ENCODE results near the gene THADA. TPM values are rescaled to one million over a fixed set of nuclear protein-coding genes. Genes with fewer than 3 reads are reported as not detected.
A peak's percentile ranks its signal among the peaks of the same experiment; 100 is the strongest.

THADA gene
- polyA plus RNA-seq, 4 donors = 6.3 to 13.5 (median 12.7) TPM

- Histone ChIP-seq H3K9me3 (ENCODE audit: control insufficient read depth in 2 of 2, insufficient read depth in 1 of 2, low read depth in 1 of 2, low read length in 1 of 2) (no peaks in the 10 kb centered on the region), H3K27me3 (ENCODE audit: control insufficient read depth in 3 of 3, insufficient read depth in 3 of 3, low read length in 3 of 3) (no peaks in the 10 kb centered on the region), H3K27ac (ENCODE audit: low read depth in 1 of 3, low read length in 2 of 3) (no peak overlapping the region), H3K4me3 (ENCODE audit: low read depth in 1 of 3, low read length in 3 of 3) (no peak overlapping the region), H3K36me3 (ENCODE audit: control insufficient read depth in 3 of 3, insufficient read depth in 2 of 3, low read depth in 1 of 3, low read length in 3 of 3) (peaks cover 0 to 29% (median 0%) of the 10 kb centered on the region in 3 donors), H3K4me1 (ENCODE audit: control insufficient read depth in 3 of 3, insufficient read depth in 2 of 3, low read depth in 1 of 3, low read length in 2 of 3) (peaks cover 0 to 20% (median 17%) of the 10 kb centered on the region in 3 donors)
- WGBS, 3 donors = 95 to 97% (median 96%) methylated on average over 4 of the region's 4 CpGs
- no peak for FAIRE-seq
- no peak for DNase-seq
These were observed 321.1 kb downstream of the THADA start for GRCh38 chr2:43274721-43275120.

GRCh38 chr2:43274055-43274454, 321.8 kb downstream of the THADA start:
- Histone ChIP-seq H3K36me3 (ENCODE audit: control insufficient read depth in 3 of 3, insufficient read depth in 2 of 3, low read depth in 1 of 3, low read length in 3 of 3) (peaks cover 0 to 32% (median 0%) of the 10 kb centered on the region in 3 donors), H3K4me3 (ENCODE audit: low read depth in 1 of 3, low read length in 3 of 3) (no peak overlapping the region), H3K27me3 (ENCODE audit: control insufficient read depth in 3 of 3, insufficient read depth in 3 of 3, low read length in 3 of 3) (no peaks in the 10 kb centered on the region), H3K27ac (ENCODE audit: low read depth in 1 of 3, low read length in 2 of 3) (no peak overlapping the region), H3K4me1 (ENCODE audit: control insufficient read depth in 3 of 3, insufficient read depth in 2 of 3, low read depth in 1 of 3, low read length in 2 of 3) (peaks cover 0 to 25% (median 17%) of the 10 kb centered on the region in 3 donors), H3K9me3 (ENCODE audit: control insufficient read depth in 2 of 2, insufficient read depth in 1 of 2, low read depth in 1 of 2, low read length in 1 of 2) (no peaks in the 10 kb centered on the region)
- DNase-seq (no peak), FAIRE-seq (no peak)
- 89 to 95% (median 92%) methylated on average over 4 of the region's 4 CpGs for WGBS, 3 donors

GRCh38 chr2:43273529-43273928, 322.3 kb downstream of the THADA start:
- Histone ChIP-seq H3K4me1 (ENCODE audit: control insufficient read depth in 3 of 3, insufficient read depth in 2 of 3, low read depth in 1 of 3, low read length in 2 of 3) (peaks cover 0 to 25% (median 17%) of the 10 kb centered on the region in 3 donors), H3K4me3 (ENCODE audit: low read depth in 1 of 3, low read length in 3 of 3) (no peak overlapping the region), H3K27ac (ENCODE audit: low read depth in 1 of 3, low read length in 2 of 3) (peak overlapping the region in 1 of 3 donors; percentile 19), H3K9me3 (ENCODE audit: control insufficient read depth in 2 of 2, insufficient read depth in 1 of 2, low read depth in 1 of 2, low read length in 1 of 2) (no peaks in the 10 kb centered on the region), H3K36me3 (ENCODE audit: control insufficient read depth in 3 of 3, insufficient read depth in 2 of 3, low read depth in 1 of 3, low read length in 3 of 3) (peaks cover 0 to 31% (median 0%) of the 10 kb centered on the region in 3 donors), H3K27me3 (ENCODE audit: control insufficient read depth in 3 of 3, insufficient read depth in 3 of 3, low read length in 3 of 3) (no peaks in the 10 kb centered on the region)
- WGBS, 3 donors = 76 to 96% (median 89%) methylated on average over 4 of the region's 4 CpGs
- DNase-seq = no peak
- FAIRE-seq = no peak

- Histone ChIP-seq H3K9me3 (ENCODE audit: control insufficient read depth in 2 of 2, insufficient read depth in 1 of 2, low read depth in 1 of 2, low read length in 1 of 2) (no peaks in the 10 kb centered on the region), H3K36me3 (ENCODE audit: control insufficient read depth in 3 of 3, insufficient read depth in 2 of 3, low read depth in 1 of 3, low read length in 3 of 3) (peaks cover 0 to 32% (median 0%) of the 10 kb centered on the region in 3 donors), H3K4me1 (ENCODE audit: control insufficient read depth in 3 of 3, insufficient read depth in 2 of 3, low read depth in 1 of 3, low read length in 2 of 3) (peaks cover 0 to 12% (median 6%) of the 10 kb centered on the region in 3 donors), H3K4me3 (ENCODE audit: low read depth in 1 of 3, low read length in 3 of 3) (no peak overlapping the region), H3K27ac (ENCODE audit: low read depth in 1 of 3, low read length in 2 of 3) (peak overlapping the region in 1 of 3 donors; percentile 91), H3K27me3 (ENCODE audit: control insufficient read depth in 3 of 3, insufficient read depth in 3 of 3, low read length in 3 of 3) (no peaks in the 10 kb centered on the region)
- FAIRE-seq (no peak), DNase-seq (no peak)
- 79 to 90% (median 84%) methylated on average over 4 of the region's 4 CpGs for WGBS, 3 donors
These were observed 324.8 kb downstream of the THADA start for GRCh38 chr2:43270930-43271615.

DNA sequence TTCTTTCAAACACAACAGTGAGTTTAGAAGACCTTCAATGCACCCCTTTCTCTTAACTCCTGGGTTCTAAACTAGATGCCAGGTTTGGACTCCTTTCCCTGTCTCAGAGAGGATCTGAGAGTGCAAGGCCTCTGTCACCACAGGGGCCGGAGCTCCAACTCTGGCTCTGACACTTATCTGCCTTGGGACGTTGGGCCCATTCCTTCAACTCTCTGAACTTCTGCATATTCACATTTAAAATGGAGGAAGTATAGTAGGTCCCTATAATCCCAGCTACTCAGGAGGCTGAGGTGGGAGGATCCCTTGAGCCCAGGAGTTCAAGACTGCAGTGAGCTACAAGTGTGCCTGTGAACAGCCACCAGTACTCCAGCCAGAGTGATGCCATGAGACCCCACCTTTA, 325.4 kb downstream of the THADA start:
- Histone ChIP-seq H3K27me3 (ENCODE audit: control insufficient read depth in 3 of 3, insufficient read depth in 3 of 3, low read length in 3 of 3) (no peaks in the 10 kb centered on the region), H3K4me1 (ENCODE audit: control insufficient read depth in 3 of 3, insufficient read depth in 2 of 3, low read depth in 1 of 3, low read length in 2 of 3) (peaks cover 0 to 9% (median 3%) of the 10 kb centered on the region in 3 donors), H3K36me3 (ENCODE audit: control insufficient read depth in 3 of 3, insufficient read depth in 2 of 3, low read depth in 1 of 3, low read length in 3 of 3) (peaks cover 0 to 32% (median 0%) of the 10 kb centered on the region in 3 donors), H3K9me3 (ENCODE audit: control insufficient read depth in 2 of 2, insufficient read depth in 1 of 2, low read depth in 1 of 2, low read length in 1 of 2) (no peaks in the 10 kb centered on the region), H3K4me3 (ENCODE audit: low read depth in 1 of 3, low read length in 3 of 3) (no peak overlapping the region), H3K27ac (ENCODE audit: low read depth in 1 of 3, low read length in 2 of 3) (peak overlapping the region in 1 of 3 donors; percentile 91)
- no peak for DNase-seq
- no peak for FAIRE-seq
- 90 to 92% (median 91%) methylated on average over 2 of the region's 2 CpGs for WGBS, 3 donors

DNA sequence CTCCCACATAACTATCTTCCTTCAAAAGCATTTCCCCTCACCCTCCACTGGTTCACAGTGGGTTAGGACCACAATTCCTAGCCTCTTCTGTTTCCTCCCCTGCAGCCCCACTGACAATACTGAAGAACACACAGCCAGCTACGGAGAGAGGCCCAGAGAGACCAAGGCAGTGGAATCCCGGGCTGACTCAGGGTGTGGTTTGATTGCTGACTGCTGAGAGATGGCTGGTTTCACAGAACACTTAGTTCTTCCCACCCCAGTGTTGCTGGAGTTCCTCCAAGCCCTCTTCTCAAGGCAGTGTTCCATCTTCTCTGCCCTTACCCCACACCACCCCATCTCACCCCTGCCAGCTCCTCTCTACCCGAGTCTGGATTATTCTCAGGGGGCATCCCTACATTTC, 326.1 kb downstream of the THADA start:
- DNase-seq (peak; percentile 15 to 46), FAIRE-seq (no peak)

GRCh38 chr2:43269074-43269572, 326.7 kb downstream of the THADA start:
- FAIRE-seq = no peak
- Histone ChIP-seq H3K9me3 (ENCODE audit: control insufficient read depth in 2 of 2, insufficient read depth in 1 of 2, low read depth in 1 of 2, low read length in 1 of 2) (no peaks in the 10 kb centered on the region), H3K4me1 (ENCODE audit: control insufficient read depth in 3 of 3, insufficient read depth in 2 of 3, low read depth in 1 of 3, low read length in 2 of 3) (peaks cover 0 to 9% (median 3%) of the 10 kb centered on the region in 3 donors), H3K4me3 (ENCODE audit: low read depth in 1 of 3, low read length in 3 of 3) (no peak overlapping the region), H3K36me3 (ENCODE audit: control insufficient read depth in 3 of 3, insufficient read depth in 2 of 3, low read depth in 1 of 3, low read length in 3 of 3) (peaks cover 0 to 32% (median 0%) of the 10 kb centered on the region in 3 donors), H3K27me3 (ENCODE audit: control insufficient read depth in 3 of 3, insufficient read depth in 3 of 3, low read length in 3 of 3) (no peaks in the 10 kb centered on the region), H3K27ac (ENCODE audit: low read depth in 1 of 3, low read length in 2 of 3) (peak overlapping the region; percentile 26 to 91 (median 45))
- WGBS, 3 donors = 50 to 57% (median 54%) methylated on average over 14 of the region's 14 CpGs
- peak; percentile 26 to 61 for DNase-seq

More for the DNA sequence above, 326.1 kb downstream of the THADA start:
- WGBS, 3 donors = 21 to 52% (median 33%) methylated on average over 3 of the region's 3 CpGs
- H3K4me1 ChIP-seq (ENCODE audit: control insufficient read depth in 3 of 3, insufficient read depth in 2 of 3, low read depth in 1 of 3, low read length in 2 of 3) = peaks cover 0 to 9% (median 3%) of the 10 kb centered on the region in 3 donors
- no peaks in the 10 kb centered on the region for H3K9me3 ChIP-seq (ENCODE audit: control insufficient read depth in 2 of 2, insufficient read depth in 1 of 2, low read depth in 1 of 2, low read length in 1 of 2)
- no peaks in the 10 kb centered on the region for H3K27me3 ChIP-seq (ENCODE audit: control insufficient read depth in 3 of 3, insufficient read depth in 3 of 3, low read length in 3 of 3)
- H3K27ac ChIP-seq (ENCODE audit: low read depth in 1 of 3, low read length in 2 of 3) = peak overlapping the region in 2 of 3 donors; percentile 26 to 91
- H3K4me3 ChIP-seq (ENCODE audit: low read depth in 1 of 3, low read length in 3 of 3) = no peak overlapping the region
- peaks cover 0 to 32% (median 0%) of the 10 kb centered on the region in 3 donors for H3K36me3 ChIP-seq (ENCODE audit: control insufficient read depth in 3 of 3, insufficient read depth in 2 of 3, low read depth in 1 of 3, low read length in 3 of 3)

DNA sequence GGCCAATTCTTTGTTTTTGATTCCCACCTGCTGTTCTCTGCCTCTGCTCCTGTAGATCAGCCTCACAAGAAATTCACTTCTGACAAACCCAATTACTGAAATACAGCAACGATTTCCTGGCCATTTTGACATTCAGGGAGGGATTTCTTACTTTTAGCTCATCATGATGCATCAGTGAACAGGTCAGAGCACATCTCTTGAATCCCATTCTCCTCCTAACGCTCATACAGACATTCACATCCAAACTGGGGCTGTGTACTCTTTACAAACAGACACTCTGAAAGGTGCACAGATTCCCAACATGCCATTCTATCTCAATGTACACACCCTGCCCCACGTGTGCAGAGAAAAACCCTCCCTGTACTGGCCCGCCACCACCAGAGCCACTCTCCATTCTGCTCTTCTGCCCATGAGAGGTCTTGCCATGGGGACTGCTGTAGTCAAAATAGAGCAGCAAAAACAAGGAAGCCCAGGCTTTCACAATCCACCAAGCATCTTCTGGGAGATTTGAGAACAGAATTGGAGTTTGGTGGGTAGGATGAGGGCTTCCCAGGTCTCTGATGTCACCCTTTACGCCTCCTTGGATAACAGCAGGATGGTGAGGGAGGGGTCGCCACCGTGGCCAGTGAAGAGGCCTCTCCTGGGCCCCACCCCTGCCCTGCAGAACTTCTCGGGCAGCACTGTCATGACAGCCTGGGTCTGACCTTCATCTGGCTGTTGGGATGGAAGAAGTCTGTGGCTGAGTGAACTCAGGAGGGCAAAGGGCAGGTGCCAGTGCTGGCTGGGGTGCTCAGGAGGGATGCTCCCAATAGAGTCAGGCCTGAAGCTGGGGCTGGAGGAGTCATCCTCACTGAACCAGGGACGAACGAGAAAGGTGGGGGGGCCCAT, 327.5 kb downstream of the THADA start:
- 74% methylated on average over 10 of the region's 10 CpGs for WGBS, 3 donors
- H3K4me1 ChIP-seq (ENCODE audit: control insufficient read depth in 3 of 3, insufficient read depth in 2 of 3, low read depth in 1 of 3, low read length in 2 of 3) = peaks cover 0 to 9% (median 3%) of the 10 kb centered on the region in 3 donors
- DNase-seq (no peak), FAIRE-seq (no peak)
- no peaks in the 10 kb centered on the region for H3K9me3 ChIP-seq (ENCODE audit: control insufficient read depth in 2 of 2, insufficient read depth in 1 of 2, low read depth in 1 of 2, low read length in 1 of 2)
- H3K27me3 ChIP-seq (ENCODE audit: control insufficient read depth in 3 of 3, insufficient read depth in 3 of 3, low read length in 3 of 3) = no peaks in the 10 kb centered on the region
- H3K4me3 ChIP-seq (ENCODE audit: low read depth in 1 of 3, low read length in 3 of 3) = no peak overlapping the region
- peaks cover 0 to 24% (median 0%) of the 10 kb centered on the region in 3 donors for H3K36me3 ChIP-seq (ENCODE audit: control insufficient read depth in 3 of 3, insufficient read depth in 2 of 3, low read depth in 1 of 3, low read length in 3 of 3)
- peak overlapping the region; percentile 13 to 91 (median 37) for H3K27ac ChIP-seq (ENCODE audit: low read depth in 1 of 3, low read length in 2 of 3)

Measured in small intestine (tissue), 7 donors.